ENCODE data around the gene POTEJ.
"Not testable (repeated sequence)": the region's sequence is repeated elsewhere in the genome, so short reads cannot be mapped to it uniquely, and the experiment has no call there.

POTEJ gene

GRCh38 chr2:130611140-130611539 lies at the start of gene POTEJ:
Gene POTEJ, plus strand, starts transcription at chr2:130611440. Its CDS starts 93 bp downstream, at chr2:130611533.
- not testable (repeated sequence) for H3K27ac ChIP-seq; H3K4me3 ChIP-seq (ENCODE audit: low read depth, low read length); H3K36me3 ChIP-seq; DNase-seq; H3K27me3 ChIP-seq (ENCODE audit: insufficient read depth, low read depth, severe bottlenecking); H3K9me3 ChIP-seq (ENCODE audit: severe bottlenecking)

- H3K27me3 ChIP-seq (ENCODE audit: insufficient read depth, low read depth, severe bottlenecking); DNase-seq; H3K36me3 ChIP-seq; H3K9me3 ChIP-seq (ENCODE audit: severe bottlenecking); H3K4me3 ChIP-seq (ENCODE audit: low read depth, low read length); H3K27ac ChIP-seq: not testable (repeated sequence)
Observed at GRCh38 chr2:130566165-130566564, 45.1 kb upstream of the POTEJ start.

GRCh38 chr2:130571929-130572328 lies 39.3 kb upstream of the POTEJ start:
- H3K27ac ChIP-seq; H3K36me3 ChIP-seq; DNase-seq; H3K9me3 ChIP-seq (ENCODE audit: severe bottlenecking); H3K4me3 ChIP-seq (ENCODE audit: low read depth, low read length); H3K27me3 ChIP-seq (ENCODE audit: insufficient read depth, low read depth, severe bottlenecking): not testable (repeated sequence)

- not testable (repeated sequence) for H3K27ac ChIP-seq; H3K36me3 ChIP-seq; H3K9me3 ChIP-seq (ENCODE audit: severe bottlenecking); H3K4me3 ChIP-seq (ENCODE audit: low read depth, low read length); DNase-seq; H3K27me3 ChIP-seq (ENCODE audit: insufficient read depth, low read depth, severe bottlenecking)
Observed at GRCh38 chr2:130574230-130574629, 37.0 kb upstream of the POTEJ start.

- not testable (repeated sequence) for H3K4me3 ChIP-seq (ENCODE audit: low read depth, low read length); H3K9me3 ChIP-seq (ENCODE audit: severe bottlenecking); DNase-seq; H3K27me3 ChIP-seq (ENCODE audit: insufficient read depth, low read depth, severe bottlenecking); H3K36me3 ChIP-seq; H3K27ac ChIP-seq
Observed at GRCh38 chr2:130576209-130576784, 34.9 kb upstream of the POTEJ start.

GRCh38 chr2:130577559-130577958 lies 33.7 kb upstream of the POTEJ start:
- H3K27ac ChIP-seq; DNase-seq; H3K27me3 ChIP-seq (ENCODE audit: insufficient read depth, low read depth, severe bottlenecking); H3K36me3 ChIP-seq; H3K4me3 ChIP-seq (ENCODE audit: low read depth, low read length); H3K9me3 ChIP-seq (ENCODE audit: severe bottlenecking): not testable (repeated sequence)

GRCh38 chr2:130579121-130579520 lies 32.1 kb upstream of the POTEJ start:
- peak; percentile 1 for DNase-seq
- H3K36me3 ChIP-seq; H3K4me3 ChIP-seq (ENCODE audit: low read depth, low read length); H3K9me3 ChIP-seq (ENCODE audit: severe bottlenecking); H3K27ac ChIP-seq; H3K27me3 ChIP-seq (ENCODE audit: insufficient read depth, low read depth, severe bottlenecking): not testable (repeated sequence)

- H3K27me3 ChIP-seq (ENCODE audit: insufficient read depth, low read depth, severe bottlenecking); H3K36me3 ChIP-seq; H3K9me3 ChIP-seq (ENCODE audit: severe bottlenecking); H3K27ac ChIP-seq; H3K4me3 ChIP-seq (ENCODE audit: low read depth, low read length): not testable (repeated sequence)
- DNase-seq: peak; percentile 2
Observed at GRCh38 chr2:130581491-130581890, 29.7 kb upstream of the POTEJ start.

GRCh38 chr2:130582970-130583369 lies 28.3 kb upstream of the POTEJ start:
- H3K4me3 ChIP-seq (ENCODE audit: low read depth, low read length); H3K27ac ChIP-seq; H3K36me3 ChIP-seq; H3K27me3 ChIP-seq (ENCODE audit: insufficient read depth, low read depth, severe bottlenecking); H3K9me3 ChIP-seq (ENCODE audit: severe bottlenecking): not testable (repeated sequence)
- peak; percentile 0 for DNase-seq

GRCh38 chr2:130583582-130583981 lies 27.7 kb upstream of the POTEJ start:
- not testable (repeated sequence) for H3K9me3 ChIP-seq (ENCODE audit: severe bottlenecking); H3K27me3 ChIP-seq (ENCODE audit: insufficient read depth, low read depth, severe bottlenecking); DNase-seq; H3K4me3 ChIP-seq (ENCODE audit: low read depth, low read length); H3K27ac ChIP-seq; H3K36me3 ChIP-seq

GRCh38 chr2:130584726-130585125 lies 26.5 kb upstream of the POTEJ start:
- H3K36me3 ChIP-seq; H3K27me3 ChIP-seq (ENCODE audit: insufficient read depth, low read depth, severe bottlenecking); H3K4me3 ChIP-seq (ENCODE audit: low read depth, low read length); H3K27ac ChIP-seq; H3K9me3 ChIP-seq (ENCODE audit: severe bottlenecking); DNase-seq: not testable (repeated sequence)

GRCh38 chr2:130588688-130589458 lies 22.4 kb upstream of the POTEJ start:
- not testable (repeated sequence) for H3K27ac ChIP-seq; H3K9me3 ChIP-seq (ENCODE audit: severe bottlenecking); H3K36me3 ChIP-seq; DNase-seq; H3K4me3 ChIP-seq (ENCODE audit: low read depth, low read length); H3K27me3 ChIP-seq (ENCODE audit: insufficient read depth, low read depth, severe bottlenecking)

- H3K4me3 ChIP-seq (ENCODE audit: low read depth, low read length); H3K9me3 ChIP-seq (ENCODE audit: severe bottlenecking); H3K27me3 ChIP-seq (ENCODE audit: insufficient read depth, low read depth, severe bottlenecking); H3K27ac ChIP-seq; DNase-seq; H3K36me3 ChIP-seq: not testable (repeated sequence)
Observed at GRCh38 chr2:130590170-130590841, 20.9 kb upstream of the POTEJ start.

GRCh38 chr2:130590842-130591359 lies 20.3 kb upstream of the POTEJ start:
- not testable (repeated sequence) for H3K27me3 ChIP-seq (ENCODE audit: insufficient read depth, low read depth, severe bottlenecking); H3K9me3 ChIP-seq (ENCODE audit: severe bottlenecking); H3K27ac ChIP-seq; H3K36me3 ChIP-seq; H3K4me3 ChIP-seq (ENCODE audit: low read depth, low read length)
- peak; percentile 58 for DNase-seq

Data from WERI-Rb-1 (cell line).